CD4-positive, alpha-beta T cell treated with Interleukin-1 beta for 1 hour (primary cell): ENCODE data around the gene COLGALT1.
"Not testable (repeated sequence)": the region's sequence is repeated elsewhere in the genome, so short reads cannot be mapped to it uniquely, and the experiment has no call there.

Experiments used
- DNase-seq, 2 donors: peaks; one replicate each; pipeline ENCODE4 v3.0.0-alpha.2; 2020 to 2022

Gene COLGALT1

GRCh38 chr19:17534767-17535166 is 20.7 kb upstream of the COLGALT1 start:
- no peak for DNase-seq

GRCh38 chr19:17536955-17537354 is 18.5 kb upstream of the COLGALT1 start:
- DNase-seq: no peak

- peak in 1 of 2 donors; percentile 6 for DNase-seq
Measured at GRCh38 chr19:17538684-17539237, 16.7 kb upstream of the COLGALT1 start.

- DNase-seq: peak; percentile 97 to 98
Measured at GRCh38 chr19:17539238-17540117, 16.0 kb upstream of the COLGALT1 start.

GRCh38 chr19:17540174-17540573 is 15.3 kb upstream of the COLGALT1 start:
- no peak for DNase-seq

- no peak for DNase-seq
Measured at GRCh38 chr19:17541184-17541759, 14.2 kb upstream of the COLGALT1 start.

- no peak for DNase-seq
Measured at GRCh38 chr19:17542042-17542441, 13.4 kb upstream of the COLGALT1 start.

- DNase-seq: no peak
Measured at GRCh38 chr19:17542793-17543582, 12.5 kb upstream of the COLGALT1 start.

GRCh38 chr19:17543986-17544385 is 11.5 kb upstream of the COLGALT1 start:
- DNase-seq: no peak

GRCh38 chr19:17544418-17544817 is 11.0 kb upstream of the COLGALT1 start:
- no peak for DNase-seq

GRCh38 chr19:17548145-17548544 is 7.3 kb upstream of the COLGALT1 start:
- no peak for DNase-seq

- no peak for DNase-seq
Measured at GRCh38 chr19:17549085-17549740, 6.2 kb upstream of the COLGALT1 start.

- DNase-seq: no peak
Measured at GRCh38 chr19:17550076-17550667, 5.3 kb upstream of the COLGALT1 start.

- not testable (repeated sequence) for DNase-seq
Measured at GRCh38 chr19:17552735-17553134, 2.7 kb upstream of the COLGALT1 start.

GRCh38 chr19:17553256-17553655 is 2.2 kb upstream of the COLGALT1 start:
- no peak for DNase-seq

- no peak for DNase-seq
Measured at GRCh38 chr19:17554968-17555479, 425 bp upstream of the COLGALT1 start.

GRCh38 chr19:17555929-17556813 is 722 bp downstream of the COLGALT1 start:
- peak; percentile 17 to 42 for DNase-seq

GRCh38 chr19:17556995-17557394 is 1.5 kb downstream of the COLGALT1 start:
- DNase-seq: no peak

GRCh38 chr19:17557466-17557865 is 2.0 kb downstream of the COLGALT1 start:
- DNase-seq: peak in 1 of 2 donors; percentile 49

GRCh38 chr19:17560205-17560595 is 4.8 kb downstream of the COLGALT1 start:
- DNase-seq: peak in 1 of 2 donors; percentile 59

GRCh38 chr19:17562097-17562496 is 6.6 kb downstream of the COLGALT1 start:
- no peak for DNase-seq
